SK-N-SH (cell line): ENCODE results near the gene EXOG. TPM values are rescaled to one million over a fixed set of nuclear protein-coding genes. Genes with fewer than 3 reads are reported as not detected.

Experiments
- CTCF ChIA-PET: fragments of 300-600, 350-600 bp; formaldehyde crosslinking; extraction: SDS; loops from one replicate; lab custom pipeline; 2021; lab: Yijun Ruan, JAX
- POLR2A ChIA-PET: fragments of 350-600 bp; sonication (Branson Sonifier 250); formaldehyde crosslinking; extraction: SDS; loops from one replicate; lab custom pipeline; 2020; ENCODE audit warnings: antibody characterized with exemption, inconsistent platforms; lab: Yijun Ruan, JAX
- DNase-seq: peaks from one replicate; pipeline ENCODE4 v3.0.0; 2012
- H2AFZ ChIP-seq: fragments of 200-600 bp; sonication (generic); 2 replicates; pipeline ENCODE4 v1.8.1; 2016; ENCODE audit warnings: antibody characterized with exemption, mild to moderate bottlenecking, low read depth
- H3F3A ChIP-seq: fragments of 200-600 bp; sonication (generic); replicated peaks from 2 replicates; pipeline ENCODE3; 2016; ENCODE audit warnings: antibody characterized with exemption, mild to moderate bottlenecking; ENCODE audit not compliant: insufficient read depth
- H3K27ac ChIP-seq, 2 experiments: fragments of 200-500 bp in 1 of 2; fragments of 200-600 bp in 1 of 2; sonication (Bioruptor generic) in 1 of 2; sonication (generic), shearing (Covaris generic) in 1 of 2; 2 replicates each; pipeline versions ENCODE4 v1.5.1 to v1.6.1; 2014 to 2016; ENCODE audit warnings: low read depth in 2 of 2, inconsistent platforms in 1 of 2, low read length in 1 of 2, mild to moderate bottlenecking in 1 of 2, mixed read lengths in 1 of 2
- H3K27me3 ChIP-seq: fragments of 200-600 bp; sonication (generic), shearing (Covaris generic); 2 replicates; pipeline ENCODE4 v1.6.1; 2016; ENCODE audit warnings: mixed run types; ENCODE audit not compliant: insufficient read depth
- H3K36me3 ChIP-seq, 2 experiments: fragments of 200-500 bp in 1 of 2; fragments of 200-600 bp in 1 of 2; sonication (Bioruptor generic) in 1 of 2; sonication (generic) in 1 of 2; replicated peaks in 1 of 2; 2 replicates each; pipeline versions ENCODE3 to v1.5.1; 2014 to 2016; ENCODE audit warnings: low read length in 1 of 2, mild to moderate bottlenecking in 1 of 2; ENCODE audit not compliant: insufficient read depth in 2 of 2, control insufficient read depth in 1 of 2
- H3K4me1 ChIP-seq, 2 experiments: fragments of 200-500 bp in 1 of 2; fragments of 200-600 bp in 1 of 2; sonication (Bioruptor generic) in 1 of 2; sonication (generic), shearing (Covaris generic) in 1 of 2; 2 replicates each; pipeline versions ENCODE4 v1.5.1 to v1.6.1; 2014 to 2016; ENCODE audit warnings: low read depth in 1 of 2, low read length in 1 of 2, mixed run types in 1 of 2; ENCODE audit not compliant: insufficient read depth in 2 of 2, control insufficient read depth in 1 of 2
- H3K4me2 ChIP-seq: fragments of 200-600 bp; sonication (generic), shearing (Covaris generic); 2 replicates; pipeline ENCODE4 v1.6.1; 2017; ENCODE audit warnings: mixed run types
- H3K4me3 ChIP-seq, 2 experiments: fragments of 200-500 bp in 1 of 2; fragments of 200-600 bp in 1 of 2; sonication (Bioruptor generic) in 1 of 2; sonication (generic), shearing (Covaris generic) in 1 of 2; 2 replicates each; pipeline versions ENCODE4 v1.5.1 to v1.8.1; 2014 to 2016; ENCODE audit warnings: low read depth in 2 of 2, inconsistent platforms in 1 of 2, low read length in 1 of 2, mild to moderate bottlenecking in 1 of 2, mixed read lengths in 1 of 2, moderate library complexity in 1 of 2
- H3K79me2 ChIP-seq: fragments of 200-600 bp; sonication (generic); 2 replicates; pipeline ENCODE4 v1.8.1; 2017; ENCODE audit warnings: mild to moderate bottlenecking; ENCODE audit not compliant: insufficient read depth
- H3K9ac ChIP-seq: fragments of 200-600 bp; sonication (generic); 2 replicates; pipeline ENCODE4 v1.6.1; 2017; ENCODE audit warnings: mixed run types
- H3K9me2 ChIP-seq: fragments of 200-600 bp; sonication (generic); 2 replicates; pipeline ENCODE4 v1.6.1; 2017; ENCODE audit warnings: mixed run types
- H3K9me3 ChIP-seq: fragments of 200-600 bp; sonication (generic); 2 replicates; pipeline ENCODE4 v1.6.1; 2017; ENCODE audit warnings: mixed run types, mild to moderate bottlenecking, moderate library complexity
- H4K20me1 ChIP-seq: fragments of 200-600 bp; sonication (generic); 2 replicates; pipeline ENCODE4 v1.6.1; 2017; ENCODE audit warnings: mild to moderate bottlenecking, mixed run types; ENCODE audit not compliant: insufficient read depth
- CHD2 ChIP-seq: fragments of 150-350 bp; IDR thresholded peaks from 2 replicates; pipeline ENCODE4 v1.6.1; 2018; ENCODE audit warnings: low read length; ENCODE audit not compliant: partially characterized antibody
- GATA2 ChIP-seq: sonication (generic); formaldehyde crosslinking; IDR thresholded peaks from 2 replicates; pipeline ENCODE4 v1.5.0; 2020; ENCODE audit warnings: mild to moderate bottlenecking, missing genetic modification reagents
- IRF3 ChIP-seq: fragments of 150-350 bp; IDR thresholded peaks from 2 replicates; pipeline ENCODE4 v1.6.1; 2016; ENCODE audit warnings: mild to moderate bottlenecking, low read depth, low read length
- JUND ChIP-seq: IDR thresholded peaks from 2 replicates; pipeline ENCODE4 v1.4.0; 2012
- MEF2A ChIP-seq: IDR thresholded peaks from 2 replicates; pipeline ENCODE4 v1.4.0; 2012; ENCODE audit warnings: low read depth, borderline replicate concordance
- MXI1 ChIP-seq: IDR thresholded peaks from 2 replicates; pipeline ENCODE4 v1.6.1; 2012; ENCODE audit warnings: mild to moderate bottlenecking, low read depth, low read length, improper control_type of control experiment
- NFIC ChIP-seq: IDR thresholded peaks from 2 replicates; pipeline ENCODE4 v1.4.0; 2012; ENCODE audit warnings: borderline replicate concordance
- PBX3 ChIP-seq: IDR thresholded peaks from 2 replicates; pipeline ENCODE4; 2012
- RAD21 ChIP-seq: IDR thresholded peaks from 2 replicates; pipeline ENCODE4 v1.6.1; 2012; ENCODE audit warnings: mild to moderate bottlenecking, low read length
- SIN3A ChIP-seq: IDR thresholded peaks from 2 replicates; pipeline ENCODE4 v1.6.1; 2012; ENCODE audit warnings: low read depth, mild to moderate bottlenecking, low read length, moderate library complexity, borderline replicate concordance
- SMC3 ChIP-seq: IDR thresholded peaks from 2 replicates; pipeline ENCODE4 v1.6.1; 2012; ENCODE audit warnings: low read depth, low read length, improper control_type of control experiment
- TAF1 ChIP-seq: IDR thresholded peaks from 2 replicates; pipeline ENCODE4 v1.6.1; 2012; ENCODE audit warnings: low read depth, mild to moderate bottlenecking, low read length, moderate library complexity, borderline replicate concordance
- TCF12 ChIP-seq: IDR thresholded peaks from 2 replicates; pipeline ENCODE4 v1.4.0; 2012
- TEAD4 ChIP-seq: IDR thresholded peaks from 2 replicates; pipeline ENCODE4 v1.4.0; 2012; ENCODE audit warnings: mild to moderate bottlenecking, borderline replicate concordance; ENCODE audit not compliant: insufficient read depth
- USF1 ChIP-seq: IDR thresholded peaks from 2 replicates; pipeline ENCODE4 v1.4.0; 2012; ENCODE audit warnings: low read depth, borderline replicate concordance
- YY1 ChIP-seq: IDR thresholded peaks from 2 replicates; pipeline ENCODE4 v1.4.0; 2012; ENCODE audit warnings: low read depth, mild to moderate bottlenecking
- whole genome bisulfite sequencing: methylation state at CpG from one replicate; pipeline ENCODE4 v1.1.6; 2017; ENCODE audit warnings: low lambda C conversion rate; 5-methylcytosine and 5-hydroxymethylcytosine counted together
- polyA plus RNA-seq, 3 experiments: library from polyadenylated mRNA; depleted of rRNA; stranded (reverse); fragments of >200 nt; gene quantifications; 2 replicates each; pipeline ENCODE4 v1.2.3, GENCODE V29; 2012
- TF ChIP-seq, protein P1 (sequence below): fragments of 200-600 bp; sonication (generic); IDR thresholded peaks from 2 replicates; pipeline ENCODE4 v1.6.1; 2017; ENCODE audit warnings: antibody characterized with exemption, mild to moderate bottlenecking, moderate library complexity
- TF ChIP-seq, protein P2 (sequence below): IDR thresholded peaks from 2 replicates; pipeline ENCODE4 v1.4.0; 2012; ENCODE audit warnings: low read depth, borderline replicate concordance

The EXOG gene
- polyA plus RNA-seq, 1 of the 3 experiments (the other 2 are of a cell fraction), result 6.2 TPM

- TF ChIP-seq USF1 (no peak), TCF12 (no peak), YY1 (no peak)
- TF ChIP-seq, protein P1, sequence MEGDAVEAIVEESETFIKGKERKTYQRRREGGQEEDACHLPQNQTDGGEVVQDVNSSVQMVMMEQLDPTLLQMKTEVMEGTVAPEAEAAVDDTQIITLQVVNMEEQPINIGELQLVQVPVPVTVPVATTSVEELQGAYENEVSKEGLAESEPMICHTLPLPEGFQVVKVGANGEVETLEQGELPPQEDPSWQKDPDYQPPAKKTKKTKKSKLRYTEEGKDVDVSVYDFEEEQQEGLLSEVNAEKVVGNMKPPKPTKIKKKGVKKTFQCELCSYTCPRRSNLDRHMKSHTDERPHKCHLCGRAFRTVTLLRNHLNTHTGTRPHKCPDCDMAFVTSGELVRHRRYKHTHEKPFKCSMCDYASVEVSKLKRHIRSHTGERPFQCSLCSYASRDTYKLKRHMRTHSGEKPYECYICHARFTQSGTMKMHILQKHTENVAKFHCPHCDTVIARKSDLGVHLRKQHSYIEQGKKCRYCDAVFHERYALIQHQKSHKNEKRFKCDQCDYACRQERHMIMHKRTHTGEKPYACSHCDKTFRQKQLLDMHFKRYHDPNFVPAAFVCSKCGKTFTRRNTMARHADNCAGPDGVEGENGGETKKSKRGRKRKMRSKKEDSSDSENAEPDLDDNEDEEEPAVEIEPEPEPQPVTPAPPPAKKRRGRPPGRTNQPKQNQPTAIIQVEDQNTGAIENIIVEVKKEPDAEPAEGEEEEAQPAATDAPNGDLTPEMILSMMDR, result no peak
Observed at GRCh38 chr3:38524141-38524739, 28.1 kb downstream of the EXOG start (continued).

DNA sequence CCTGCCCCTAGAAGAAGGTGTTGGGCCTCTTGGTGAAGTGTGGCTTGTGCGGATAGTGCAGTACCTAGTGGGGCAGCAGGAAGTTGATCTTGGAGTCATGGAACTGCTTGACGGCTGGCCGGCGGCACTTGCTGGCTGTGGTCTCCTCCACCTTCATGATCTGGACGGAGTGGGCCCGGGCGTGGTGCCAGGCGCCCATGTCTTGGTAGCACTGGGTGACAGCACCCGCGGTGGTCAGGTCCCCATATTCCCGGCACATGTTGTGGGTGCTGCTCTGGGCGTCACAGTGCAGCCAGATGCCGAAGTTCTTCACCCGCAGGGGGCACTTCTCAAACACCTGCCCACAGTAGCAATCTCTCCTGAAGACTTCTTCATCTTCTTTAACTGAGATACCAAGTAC is 30.7 kb downstream of the EXOG start:
- CTCF ChIA-PET, result interaction anchor here (0.7 to 13.0 kb wide), 4 partner anchors 124 to 317 kb away, joined by 3 to 556 read pairs (median 7); no protein-coding TSS in a partner anchor

GRCh38 chr3:38528457-38528856 is 32.3 kb downstream of the EXOG start:
- H3K9me2 ChIP-seq, result no peaks in the 10 kb centered on the region
- H3F3A ChIP-seq, result no peaks in the 10 kb centered on the region
- no peak overlapping the region for H3K27ac ChIP-seq
- H3K79me2 ChIP-seq, result no peaks in the 10 kb centered on the region
- H3K9me3 ChIP-seq, result no peaks in the 10 kb centered on the region
- POLR2A ChIA-PET, result no interaction called here
- H3K27me3 ChIP-seq, result no peaks in the 10 kb centered on the region
- no peak overlapping the region for H2AFZ ChIP-seq
- H3K4me3 ChIP-seq, result no peak overlapping the region
- peaks cover 2 to 4% of the 10 kb centered on the region in 2 experiments; a peak in 1 of 4 replicates for H3K4me1 ChIP-seq
- CTCF ChIA-PET, result interaction anchor here (0.6 to 4.3 kb wide), 17 partner anchors 8 to 315 kb away, joined by 3 to 27 read pairs (median 4); partner anchors contain the start of gene SCN5A
- peaks cover 16 to 19% of the 10 kb centered on the region in 2 experiments for H3K36me3 ChIP-seq
- no peak overlapping the region for H3K4me2 ChIP-seq
- WGBS, result 100% methylated on average over 1 of the region's 1 CpG
- H3K9ac ChIP-seq, result no peak overlapping the region
- peak; percentile 60 for DNase-seq
- H4K20me1 ChIP-seq, result no peaks in the 10 kb centered on the region
- TF ChIP-seq MXI1 (no peak), TAF1 (no peak), SMC3 (peak; percentile 40; the same call in 1 of the 2 replicates), TEAD4 (no peak), MEF2A (no peak), NFIC (no peak), IRF3 (no peak), CHD2 (no peak), GATA2 (CRISPR knock-in tag) (no peak), RAD21 (peak; percentile 66), JUND (no peak)
- TF ChIP-seq, protein P2, sequence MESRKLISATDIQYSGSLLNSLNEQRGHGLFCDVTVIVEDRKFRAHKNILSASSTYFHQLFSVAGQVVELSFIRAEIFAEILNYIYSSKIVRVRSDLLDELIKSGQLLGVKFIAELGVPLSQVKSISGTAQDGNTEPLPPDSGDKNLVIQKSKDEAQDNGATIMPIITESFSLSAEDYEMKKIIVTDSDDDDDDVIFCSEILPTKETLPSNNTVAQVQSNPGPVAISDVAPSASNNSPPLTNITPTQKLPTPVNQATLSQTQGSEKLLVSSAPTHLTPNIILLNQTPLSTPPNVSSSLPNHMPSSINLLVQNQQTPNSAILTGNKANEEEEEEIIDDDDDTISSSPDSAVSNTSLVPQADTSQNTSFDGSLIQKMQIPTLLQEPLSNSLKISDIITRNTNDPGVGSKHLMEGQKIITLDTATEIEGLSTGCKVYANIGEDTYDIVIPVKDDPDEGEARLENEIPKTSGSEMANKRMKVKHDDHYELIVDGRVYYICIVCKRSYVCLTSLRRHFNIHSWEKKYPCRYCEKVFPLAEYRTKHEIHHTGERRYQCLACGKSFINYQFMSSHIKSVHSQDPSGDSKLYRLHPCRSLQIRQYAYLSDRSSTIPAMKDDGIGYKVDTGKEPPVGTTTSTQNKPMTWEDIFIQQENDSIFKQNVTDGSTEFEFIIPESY, result no peak

More for the DNA sequence above, 30.7 kb downstream of the EXOG start:
- H4K20me1 ChIP-seq, result no peaks in the 10 kb centered on the region
- H3K27me3 ChIP-seq, result no peaks in the 10 kb centered on the region
- H3K4me3 ChIP-seq, result no peak overlapping the region
- H3K79me2 ChIP-seq, result no peaks in the 10 kb centered on the region
- 100% methylated on average over 6 of the region's 14 CpGs for WGBS
- no peak overlapping the region for H2AFZ ChIP-seq
- no peak for DNase-seq
- H3K27ac ChIP-seq, result no peak overlapping the region
- no peaks in the 10 kb centered on the region for H3K9me2 ChIP-seq
- TF ChIP-seq PBX3 (no peak), SIN3A (no peak)
- H3F3A ChIP-seq, result no peaks in the 10 kb centered on the region
- POLR2A ChIA-PET, result no interaction called here
- no peak overlapping the region for H3K9ac ChIP-seq
- peaks cover 0 to 4% of the 10 kb centered on the region in 2 experiments; a peak in 1 of 4 replicates for H3K4me1 ChIP-seq
- H3K9me3 ChIP-seq, result no peaks in the 10 kb centered on the region
- H3K4me2 ChIP-seq, result no peak overlapping the region
- peaks cover 23 to 27% of the 10 kb centered on the region in 2 experiments for H3K36me3 ChIP-seq
